SIG-M5 treated with dmso at 0.1 percent for 504 hours (cell line): Measurements from ENCODE around the gene ARHGEF28.
A peak's percentile ranks its signal among the peaks of the same experiment; 100 is the strongest.

Experiments used
- DNase-seq: peaks from one replicate; lab custom pipeline; 2025; ENCODE audit not compliant: unreplicated experiment; lab: John Stamatoyannopoulos, UW

The ARHGEF28 gene

DNA sequence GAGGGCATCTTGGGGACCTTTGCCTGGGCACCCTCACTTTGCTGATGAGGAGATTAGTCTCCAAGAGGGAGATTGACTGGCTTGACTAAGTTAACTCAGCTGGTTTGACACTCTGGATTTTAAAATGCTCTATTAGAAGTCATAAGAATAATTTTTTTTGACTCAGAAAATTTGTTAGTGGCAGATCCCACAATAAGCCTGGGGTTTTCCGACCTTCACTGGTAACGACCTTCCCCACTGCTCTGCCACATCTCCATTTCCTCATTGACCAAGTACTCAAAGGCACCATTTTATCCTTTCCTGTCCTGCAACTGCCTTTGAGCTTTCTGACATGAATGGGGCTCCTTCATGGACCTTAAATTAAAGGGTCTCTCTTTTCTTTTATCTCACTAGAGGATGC lies 67.0 kb downstream of the ARHGEF28 start:
- DNase-seq: no peak

- no peak for DNase-seq
These were observed 67.6 kb downstream of the ARHGEF28 start for GRCh38 chr5:73693573-73694061.

GRCh38 chr5:73694089-73694488 lies 68.1 kb downstream of the ARHGEF28 start:
- no peak for DNase-seq

DNA sequence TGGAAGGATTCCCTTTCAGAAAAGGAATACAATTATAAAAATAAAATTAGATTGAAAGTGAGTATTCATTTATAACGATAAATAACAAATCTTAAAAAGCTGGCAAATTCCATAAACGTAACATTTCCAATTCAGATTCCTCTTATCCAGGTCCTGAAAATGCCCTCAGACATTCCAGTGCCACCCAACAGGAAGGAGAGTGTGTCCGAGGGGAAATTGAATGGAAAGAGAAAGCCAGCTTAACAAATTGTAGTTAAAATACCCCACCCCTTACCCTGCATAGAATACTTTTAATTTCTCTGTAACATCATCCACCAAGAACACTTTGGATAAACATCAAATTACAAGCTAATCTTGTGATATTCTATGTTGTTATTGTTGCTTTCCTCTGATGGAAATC lies 72.0 kb downstream of the ARHGEF28 start:
- DNase-seq: no peak

- peak; percentile 1 for DNase-seq
These were observed 75.6 kb downstream of the ARHGEF28 start for GRCh38 chr5:73701566-73701965.

GRCh38 chr5:73702534-73702933 lies 76.5 kb downstream of the ARHGEF28 start:
- DNase-seq: no peak

DNA sequence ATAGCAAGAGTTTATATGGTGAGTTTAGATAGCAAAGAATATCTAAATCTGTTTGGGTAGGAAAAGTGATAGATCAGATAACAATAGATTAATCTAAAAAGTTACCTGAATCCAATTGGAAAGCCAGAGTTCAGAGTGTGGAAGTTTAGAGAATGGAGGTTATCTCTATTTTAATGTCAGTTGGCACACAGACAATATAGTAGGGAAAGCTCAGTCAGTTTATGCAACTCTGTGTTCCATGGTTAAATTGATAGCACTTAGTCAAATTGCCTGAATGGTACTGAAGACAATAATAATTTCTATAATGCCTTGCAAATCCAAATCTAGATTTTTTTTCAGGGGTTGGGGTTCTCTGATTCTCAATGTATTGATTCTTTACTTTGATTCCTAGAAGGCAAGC lies 77.0 kb downstream of the ARHGEF28 start:
- DNase-seq: no peak

DNA sequence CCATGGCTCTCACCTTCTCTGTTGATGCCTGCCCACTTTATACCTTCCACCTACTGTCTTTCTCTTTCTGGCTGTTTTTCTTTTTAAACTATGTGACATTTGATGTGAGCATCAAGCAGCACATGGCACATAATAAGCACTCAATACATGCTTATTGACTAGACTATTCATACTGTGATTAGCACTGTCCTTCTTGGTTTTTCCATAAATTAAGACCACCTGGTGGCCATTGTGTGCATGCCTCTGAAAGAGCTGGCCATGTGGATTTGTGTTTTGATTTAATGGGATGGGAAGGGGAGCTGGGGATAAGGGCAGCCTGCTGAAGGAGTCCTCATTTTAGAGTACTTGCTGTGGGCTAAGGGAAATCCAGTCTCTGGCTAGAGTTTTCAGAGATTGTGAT lies 79.4 kb downstream of the ARHGEF28 start:
- DNase-seq: no peak

DNA sequence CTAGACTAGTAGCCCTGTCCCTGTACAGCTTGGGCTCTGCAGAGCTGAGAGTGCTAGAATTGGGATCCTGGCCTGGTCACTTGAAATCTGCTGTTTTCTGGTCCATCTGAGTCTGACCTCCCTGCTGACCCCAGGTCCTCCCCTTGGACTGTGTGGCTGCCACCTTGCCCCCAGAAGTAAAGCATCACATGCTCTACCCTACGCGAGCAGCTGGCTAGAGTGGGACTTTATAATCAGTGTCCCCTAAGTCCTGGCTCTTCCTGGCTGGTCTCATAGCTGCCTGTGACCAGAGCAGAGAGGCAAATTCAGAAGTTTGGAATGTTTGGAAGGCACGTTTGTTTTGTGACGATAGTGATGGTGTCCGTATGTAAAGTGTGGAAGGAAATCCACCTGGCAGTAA lies 81.0 kb downstream of the ARHGEF28 start:
- DNase-seq: no peak

DNA sequence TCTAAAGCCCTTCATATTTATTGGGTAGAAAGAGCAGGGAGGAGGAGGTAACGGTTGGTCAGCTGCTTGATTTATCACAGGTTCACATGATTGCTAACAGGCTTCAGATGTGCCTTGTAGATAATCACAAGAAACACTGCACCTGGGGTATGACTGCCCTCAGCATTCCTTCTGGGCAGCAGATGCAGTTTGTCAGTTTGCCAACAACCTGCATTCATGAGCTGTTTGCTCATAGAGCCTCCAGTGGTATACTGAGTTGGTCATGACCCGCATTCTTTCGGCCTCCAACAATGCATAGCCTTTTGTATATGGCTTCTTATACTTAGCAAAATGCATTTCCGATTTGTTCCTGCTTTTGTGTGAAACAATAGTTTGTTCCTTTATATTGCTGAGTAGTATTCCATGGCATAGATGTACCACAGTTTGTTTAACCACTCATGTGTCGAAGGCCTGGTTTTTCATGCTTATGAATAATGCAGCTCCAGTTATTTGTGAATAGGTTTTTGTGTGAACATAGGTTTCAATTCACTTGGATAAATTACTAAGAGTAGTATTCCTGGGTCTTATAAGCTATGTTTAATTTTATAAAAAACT lies 83.6 kb downstream of the ARHGEF28 start:
- no peak for DNase-seq

DNA sequence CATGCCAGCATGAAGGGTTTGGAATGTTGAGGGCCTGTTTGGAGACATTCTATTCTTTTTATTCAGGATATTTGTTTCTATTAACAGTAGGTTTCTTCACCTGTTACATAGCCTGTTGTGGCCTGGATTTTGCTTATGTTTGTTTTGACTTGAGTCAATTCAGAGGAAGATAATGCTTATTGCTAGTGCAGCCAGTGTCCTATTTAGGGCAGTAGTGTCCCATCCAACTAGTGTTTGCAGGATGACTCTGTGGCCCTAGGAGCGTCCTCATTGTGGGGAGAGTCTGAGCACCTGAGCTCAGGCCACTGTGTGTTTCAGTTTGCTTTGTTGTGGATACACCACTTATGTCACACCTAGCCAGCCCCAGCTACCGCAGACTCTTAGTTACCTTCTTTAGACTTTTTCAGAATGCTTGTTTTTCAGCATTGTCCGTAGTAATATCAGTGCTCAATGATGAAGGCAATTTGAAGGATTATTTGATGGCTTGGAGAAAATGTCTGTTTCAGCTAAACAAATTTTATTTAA lies 90.3 kb downstream of the ARHGEF28 start:
- DNase-seq: no peak

DNA sequence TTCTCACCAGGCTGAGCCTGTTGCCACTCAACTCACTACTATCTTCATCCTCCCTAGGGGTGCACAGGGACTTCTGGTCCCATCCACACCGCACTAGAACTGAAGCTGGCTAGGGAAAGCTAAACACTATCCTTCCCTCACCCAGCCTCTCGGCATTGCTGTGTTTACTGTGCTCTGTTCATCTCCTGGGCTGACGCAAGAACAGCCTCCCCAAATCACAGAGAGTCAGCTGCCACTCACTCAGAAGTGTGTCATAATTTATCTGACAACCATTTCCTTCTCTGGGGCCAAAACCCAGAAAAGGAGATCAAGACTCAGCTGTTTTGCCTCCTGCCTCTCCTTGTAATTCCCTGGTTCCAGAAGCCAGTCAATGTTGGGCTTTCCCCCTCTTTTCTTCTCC lies 92.8 kb downstream of the ARHGEF28 start:
- no peak for DNase-seq

DNA sequence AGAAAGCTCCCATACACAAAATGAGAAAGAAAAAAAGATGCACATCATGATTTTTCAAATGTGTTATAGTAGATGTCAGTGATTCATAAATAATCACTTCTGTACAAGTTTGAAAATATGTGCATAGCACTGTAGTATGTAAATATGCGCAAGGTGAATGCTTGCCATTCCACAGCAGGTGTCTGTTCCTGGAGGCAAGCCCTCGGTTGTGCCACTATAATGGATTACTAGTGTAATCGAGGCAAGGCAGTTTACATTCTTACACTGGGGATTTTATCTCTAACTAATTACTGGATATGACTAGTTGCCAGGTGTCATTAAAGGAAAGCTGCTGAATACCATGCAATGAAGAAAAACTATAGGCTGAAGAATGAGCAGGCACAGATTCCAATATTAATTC lies 93.6 kb downstream of the ARHGEF28 start:
- no peak for DNase-seq

- no peak for DNase-seq
These were observed 96.2 kb downstream of the ARHGEF28 start for GRCh38 chr5:73722231-73722630.

GRCh38 chr5:73726071-73726470 lies 100.1 kb downstream of the ARHGEF28 start:
- DNase-seq: no peak

DNA sequence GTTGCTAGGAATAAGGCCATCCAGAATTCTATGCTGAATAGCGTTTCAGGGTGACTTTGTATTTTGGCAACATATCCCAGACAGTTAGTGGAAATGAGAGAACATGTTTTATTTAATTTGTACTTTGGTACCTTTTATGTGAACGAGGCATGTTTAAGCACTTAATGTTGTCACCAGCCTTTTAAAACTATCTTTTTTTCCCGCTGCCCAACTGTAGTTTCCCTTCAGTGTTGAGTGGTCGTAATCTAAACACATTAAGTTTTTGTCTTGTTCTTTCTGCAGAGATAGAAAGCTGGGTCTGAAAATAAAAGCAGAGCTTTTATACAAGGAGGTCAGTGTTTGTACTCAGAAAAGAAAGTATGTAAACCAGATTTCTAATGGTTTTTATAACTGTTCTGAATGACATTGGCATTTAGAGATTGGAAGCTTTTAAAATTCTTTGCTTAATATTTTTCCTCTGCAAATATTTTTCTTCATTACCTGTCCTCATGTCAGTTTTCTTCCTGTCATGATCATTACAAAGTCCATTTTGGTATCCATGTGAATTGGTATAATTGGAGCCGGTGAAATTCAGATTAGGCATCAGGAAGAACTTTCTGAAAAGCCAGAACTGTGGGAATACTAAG lies 100.7 kb downstream of the ARHGEF28 start:
- no peak for DNase-seq

DNA sequence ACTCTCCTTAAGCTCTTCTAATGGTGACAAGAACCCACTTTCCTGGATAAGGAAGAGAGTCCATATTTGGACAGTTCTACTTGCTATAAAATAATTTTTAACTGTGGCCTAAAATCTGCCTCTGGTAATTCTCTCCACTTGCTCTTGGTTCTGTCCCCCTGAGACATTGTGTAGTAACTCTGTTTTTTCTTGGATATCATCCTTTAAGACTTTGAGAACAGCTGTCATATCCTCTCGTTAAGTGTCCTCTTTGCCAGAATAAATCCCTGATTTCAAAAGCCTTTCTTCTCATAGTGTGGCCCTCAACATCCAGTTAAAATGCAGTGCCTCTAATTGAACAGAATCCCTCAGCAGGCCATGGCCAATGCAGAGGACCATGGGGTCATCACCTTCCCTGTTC lies 101.5 kb downstream of the ARHGEF28 start:
- DNase-seq: no peak

GRCh38 chr5:73728493-73729273 lies 102.7 kb downstream of the ARHGEF28 start:
- DNase-seq: no peak

GRCh38 chr5:73729329-73729728 lies 103.3 kb downstream of the ARHGEF28 start:
- no peak for DNase-seq

DNA sequence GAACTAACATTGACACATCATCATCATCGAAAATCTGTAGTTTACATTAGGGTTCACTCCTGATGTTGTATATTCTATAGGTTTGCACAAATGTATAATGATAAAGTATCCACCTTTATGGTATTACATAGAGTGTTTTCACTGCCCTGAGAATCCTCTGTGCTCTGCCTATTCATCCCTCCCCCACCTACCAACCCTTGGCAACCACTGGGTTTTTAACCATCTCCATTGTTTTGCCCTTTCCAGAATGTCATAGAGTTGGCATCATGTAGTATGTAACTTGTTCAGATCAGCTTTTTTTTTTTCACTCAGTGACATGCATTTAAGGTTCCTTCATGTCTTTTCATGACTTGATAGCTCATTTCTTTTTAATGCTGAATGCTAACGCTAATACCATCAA lies 106.0 kb downstream of the ARHGEF28 start:
- no peak for DNase-seq

GRCh38 chr5:73733219-73733618 lies 107.2 kb downstream of the ARHGEF28 start:
- DNase-seq: no peak
